PC-3 (cell line): ENCODE results near the gene SLC35F2. TPM values are rescaled to one million over a fixed set of nuclear protein-coding genes. Genes with fewer than 3 reads are reported as not detected.
A peak's percentile ranks its signal among the peaks of the same experiment; 100 is the strongest.

Experiments
- ATAC-seq: fragments of 200-7000 bp; cut with Tn5 transposase; 2 replicates; pipeline ENCODE4 v1.9.1; 2020; ENCODE audit warnings: mild to moderate bottlenecking, moderate library complexity
- BruUV-seq: library from RNA; stranded (reverse); fragments of 400-500 nt; replicated peaks from 2 replicates; lab custom pipeline; 2021; lab: Mats Ljungman, UMichigan
- CTCF ChIA-PET: fragments of 300-600 bp; sonication (Branson Sonifier 250); formaldehyde crosslinking; loops from one replicate; lab custom pipeline; 2022; ENCODE audit warnings: antibody characterized with exemption; lab: Charles Lee
- POLR2A ChIA-PET: fragments of 300-600 bp; sonication (Branson Sonifier 250); formaldehyde crosslinking; loops from one replicate; lab custom pipeline; 2022; ENCODE audit warnings: antibody characterized with exemption; ENCODE audit not compliant: unreplicated experiment; lab: Charles Lee
- DNase-seq: peaks from one replicate; pipeline ENCODE4 v3.0.0-alpha.2; 2015
- H2AFZ ChIP-seq: fragments of 300-600 bp; sonication (generic); 2 replicates; pipeline ENCODE4 v1.6.0; 2016; ENCODE audit warnings: antibody characterized with exemption, low read length
- H3F3A ChIP-seq: fragments of 300-600 bp; sonication (generic); one replicate; pipeline ENCODE4 v1.6.0; 2017; ENCODE audit warnings: antibody characterized with exemption, low read length, control low read depth, mild to moderate bottlenecking; ENCODE audit not compliant: unreplicated experiment
- H3K27ac ChIP-seq: fragments of 300-600 bp; sonication (generic); 2 replicates; pipeline ENCODE4 v1.5.1; 2016; ENCODE audit warnings: mild to moderate bottlenecking, low read length
- H3K27me3 ChIP-seq: fragments of 300-600 bp; sonication (generic); 2 replicates; pipeline ENCODE4 v1.6.1; 2016; ENCODE audit warnings: low read length, mixed read lengths
- H3K36me3 ChIP-seq: fragments of 300-600 bp; sonication (generic); 2 replicates; pipeline ENCODE4 v1.6.1; 2016; ENCODE audit warnings: low read depth, mixed run types, low read length, mixed read lengths
- H3K4me1 ChIP-seq: fragments of 300-600 bp; sonication (generic); 2 replicates; pipeline ENCODE4 v1.5.1; 2016; ENCODE audit warnings: low read length; ENCODE audit not compliant: insufficient read depth
- H3K4me2 ChIP-seq: fragments of 300-600 bp; sonication (generic); 2 replicates; pipeline ENCODE4 v1.6.0; 2016; ENCODE audit warnings: low read length
- H3K4me3 ChIP-seq: fragments of 300-600 bp; sonication (generic); 2 replicates; pipeline ENCODE4 v1.5.1; 2016; ENCODE audit warnings: mild to moderate bottlenecking, low read length, mixed read lengths
- H3K79me2 ChIP-seq: fragments of 300-600 bp; sonication (generic); 2 replicates; pipeline ENCODE4 v1.6.1; 2017; ENCODE audit warnings: low read length, mixed read lengths
- H3K9ac ChIP-seq: fragments of 300-600 bp; sonication (generic); 2 replicates; pipeline ENCODE4 v1.6.0; 2016; ENCODE audit warnings: mild to moderate bottlenecking, low read length
- H3K9me2 ChIP-seq: fragments of 300-600 bp; sonication (generic); replicated peaks from 2 replicates; pipeline ENCODE4 v1.6.1; 2016; ENCODE audit warnings: mixed run types, low read length, mixed read lengths
- H3K9me3 ChIP-seq: fragments of 300-600 bp; sonication (generic); 2 replicates; pipeline ENCODE4 v1.6.1; 2016; ENCODE audit warnings: low read length, mixed read lengths
- H4K20me1 ChIP-seq: fragments of 300-600 bp; sonication (generic); 2 replicates; pipeline ENCODE4 v1.6.1; 2016; ENCODE audit warnings: low read length, mixed read lengths
- EZH2 ChIP-seq: fragments of 300-600 bp; sonication (generic); IDR thresholded peaks from one replicate; pipeline ENCODE4 v1.6.1; 2017; ENCODE audit warnings: antibody characterized with exemption, mild to moderate bottlenecking, low read length; ENCODE audit not compliant: unreplicated experiment
- EZH2phosphoT487 ChIP-seq: fragments of 300-600 bp; sonication (generic); IDR thresholded peaks from 2 replicates; pipeline ENCODE4 v1.6.1; 2018; ENCODE audit warnings: mild to moderate bottlenecking, antibody characterized with exemption, low read length, borderline replicate concordance
- intact Hi-C: fragments of 100-400 bp; cut with micrococcal nuclease; formaldehyde crosslinking; loops from 2 replicates; pipeline ENCODE4 v1.9.0; 2023
- total RNA-seq: library from RNA; depleted of rRNA; stranded (reverse); fragments of >200 nt; gene quantifications from 2 replicates; pipeline ENCODE4 v1.2.3, GENCODE V29; 2014
- TF ChIP-seq, protein P1 (sequence below): fragments of 300-600 bp; sonication (generic); conservative IDR thresholded peaks from 2 replicates; pipeline ENCODE4 v1.5.1; 2017; ENCODE audit warnings: antibody characterized with exemption, low read depth, mild to moderate bottlenecking, low read length

SLC35F2 gene
- total RNA-seq, 1 experiment from 2014 or later, result 210 TPM

DNA sequence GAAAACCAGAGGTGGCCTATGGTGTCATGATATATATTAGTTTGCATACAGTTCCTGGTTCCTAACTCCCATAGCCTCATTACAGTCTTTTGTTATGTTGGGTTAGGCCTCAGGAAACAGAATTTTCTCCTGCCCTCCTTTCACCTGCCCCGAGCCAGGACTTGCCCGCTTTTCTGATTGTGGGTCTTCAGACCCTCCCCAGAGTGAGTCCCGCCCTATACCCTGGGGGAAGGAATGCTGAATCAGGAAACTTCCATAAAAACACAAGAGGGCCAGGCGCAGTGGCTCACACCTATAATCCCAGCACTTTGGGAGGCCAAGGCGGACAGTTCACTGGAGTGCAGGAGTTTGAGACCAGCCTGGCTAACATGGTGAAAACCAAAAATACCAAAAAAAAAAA, 70.9 kb downstream of the SLC35F2 start:
- Histone ChIP-seq H3K9me3 (no peaks in the 10 kb centered on the region), H3K4me2 (no peak overlapping the region), H3K79me2 (no peaks in the 10 kb centered on the region), H3K4me1 (peaks cover 10% of the 10 kb centered on the region), H3K9ac (no peak overlapping the region), H3F3A (no peaks in the 10 kb centered on the region), H2AFZ (no peak overlapping the region), H3K4me3 (no peak overlapping the region), H4K20me1 (no peaks in the 10 kb centered on the region), H3K36me3 (peaks cover 29% of the 10 kb centered on the region), H3K9me2 (no peaks in the 10 kb centered on the region), H3K27ac (no peak overlapping the region), H3K27me3 (no peaks in the 10 kb centered on the region)
- ATAC-seq (peak; percentile 42), DNase-seq (no peak)
- ChIA-PET CTCF (interaction anchor here (0.6 kb wide), 1 partner anchor 533 kb away, joined by 6 read pairs; no protein-coding TSS in a partner anchor), POLR2A (no interaction called here)
- intact Hi-C loops, result loop anchor here (10.0 kb wide), 1 partner anchor 107 kb away; no protein-coding TSS in a partner anchor
- no peak for TF ChIP-seq EZH2phosphoT487
- TF ChIP-seq EZH2, result no peak
- TF ChIP-seq, protein P1, sequence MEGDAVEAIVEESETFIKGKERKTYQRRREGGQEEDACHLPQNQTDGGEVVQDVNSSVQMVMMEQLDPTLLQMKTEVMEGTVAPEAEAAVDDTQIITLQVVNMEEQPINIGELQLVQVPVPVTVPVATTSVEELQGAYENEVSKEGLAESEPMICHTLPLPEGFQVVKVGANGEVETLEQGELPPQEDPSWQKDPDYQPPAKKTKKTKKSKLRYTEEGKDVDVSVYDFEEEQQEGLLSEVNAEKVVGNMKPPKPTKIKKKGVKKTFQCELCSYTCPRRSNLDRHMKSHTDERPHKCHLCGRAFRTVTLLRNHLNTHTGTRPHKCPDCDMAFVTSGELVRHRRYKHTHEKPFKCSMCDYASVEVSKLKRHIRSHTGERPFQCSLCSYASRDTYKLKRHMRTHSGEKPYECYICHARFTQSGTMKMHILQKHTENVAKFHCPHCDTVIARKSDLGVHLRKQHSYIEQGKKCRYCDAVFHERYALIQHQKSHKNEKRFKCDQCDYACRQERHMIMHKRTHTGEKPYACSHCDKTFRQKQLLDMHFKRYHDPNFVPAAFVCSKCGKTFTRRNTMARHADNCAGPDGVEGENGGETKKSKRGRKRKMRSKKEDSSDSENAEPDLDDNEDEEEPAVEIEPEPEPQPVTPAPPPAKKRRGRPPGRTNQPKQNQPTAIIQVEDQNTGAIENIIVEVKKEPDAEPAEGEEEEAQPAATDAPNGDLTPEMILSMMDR, result no peak
- no TSS peak for BruUV-seq

- no TSS peak for BruUV-seq
- H3K79me2 ChIP-seq, result no peaks in the 10 kb centered on the region
- CTCF ChIA-PET, result no interaction called here
Observed at GRCh38 chr11:107785401-107785800, 73.2 kb downstream of the SLC35F2 start.

DNA sequence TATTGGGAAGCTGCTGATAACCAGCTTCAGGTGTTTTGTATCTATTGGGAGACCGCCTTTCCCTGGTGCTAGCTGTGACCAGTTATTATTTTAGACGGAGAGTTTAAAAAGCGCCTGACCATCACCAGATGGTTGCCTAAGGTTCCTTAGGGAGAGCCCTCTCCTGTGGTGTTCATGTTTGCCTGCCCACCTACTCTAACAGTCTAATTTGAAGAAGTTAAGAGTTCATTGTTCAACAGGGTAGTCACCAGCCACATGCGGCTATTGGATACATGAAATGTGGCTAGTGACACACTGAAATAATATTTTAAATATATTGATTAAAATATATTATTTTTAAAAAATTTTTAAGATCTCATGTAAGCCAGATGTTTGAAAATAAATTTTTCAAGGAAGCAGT, 75.5 kb downstream of the SLC35F2 start:
- BruUV-seq, result no TSS peak
- ChIA-PET POLR2A (interaction anchor here (0.6 kb wide), 1 partner anchor 196 kb away, joined by 5 read pairs; no protein-coding TSS in a partner anchor), CTCF (no interaction called here)
- TF ChIP-seq EZH2 (no peak), EZH2phosphoT487 (no peak)
- TF ChIP-seq, protein P1, result no peak
- no peak overlapping the region for H2AFZ ChIP-seq
- H4K20me1 ChIP-seq, result no peaks in the 10 kb centered on the region
- H3K36me3 ChIP-seq, result no peaks in the 10 kb centered on the region
- no peaks in the 10 kb centered on the region for H3K79me2 ChIP-seq
- ATAC-seq (no peak), DNase-seq (no peak)
- no peak overlapping the region for H3K9ac ChIP-seq
- peaks cover 10% of the 10 kb centered on the region for H3K4me1 ChIP-seq
- H3K9me3 ChIP-seq, result no peaks in the 10 kb centered on the region
- H3F3A ChIP-seq, result no peaks in the 10 kb centered on the region
- no peaks in the 10 kb centered on the region for H3K9me2 ChIP-seq
- H3K4me3 ChIP-seq, result no peak overlapping the region
- intact Hi-C loops, result loop anchor here (10.0 kb wide), 1 partner anchor 112 kb away; no protein-coding TSS in a partner anchor
- H3K27me3 ChIP-seq, result no peaks in the 10 kb centered on the region
- H3K4me2 ChIP-seq, result no peak overlapping the region
- no peak overlapping the region for H3K27ac ChIP-seq

More at GRCh38 chr11:107785401-107785800, 73.2 kb downstream of the SLC35F2 start:
- TF ChIP-seq EZH2phosphoT487, result no peak
- H4K20me1 ChIP-seq, result no peaks in the 10 kb centered on the region
- H3K9me2 ChIP-seq, result no peaks in the 10 kb centered on the region
- H3K27me3 ChIP-seq, result no peaks in the 10 kb centered on the region
- H3K9ac ChIP-seq, result no peak overlapping the region
- ATAC-seq (no peak), DNase-seq (no peak)
- POLR2A ChIA-PET, result no interaction called here
- H2AFZ ChIP-seq, result no peak overlapping the region
- no peak overlapping the region for H3K27ac ChIP-seq
- H3F3A ChIP-seq, result no peaks in the 10 kb centered on the region
- H3K4me1 ChIP-seq, result peaks cover 10% of the 10 kb centered on the region
- no peak overlapping the region for H3K4me2 ChIP-seq
- H3K4me3 ChIP-seq, result no peak overlapping the region
- peaks cover 6% of the 10 kb centered on the region for H3K36me3 ChIP-seq
- no peaks in the 10 kb centered on the region for H3K9me3 ChIP-seq
- intact Hi-C loops, result loop anchor here (10.0 kb wide), 1 partner anchor 109 kb away; no protein-coding TSS in a partner anchor
